Measurements from ENCODE around the gene TSEN15.
"Not testable (repeated sequence)": the region's sequence is repeated elsewhere in the genome, so short reads cannot be mapped to it uniquely, and the experiment has no call there.

TSEN15 gene

GRCh38 chr1:184032306-184032929 is 19.1 kb upstream of the TSEN15 start:
- no peak for DNase-seq

- no peak for DNase-seq
Measured at GRCh38 chr1:184032930-184033418, 18.6 kb upstream of the TSEN15 start.

GRCh38 chr1:184033711-184034167 is 17.8 kb upstream of the TSEN15 start:
- no peak for DNase-seq

GRCh38 chr1:184034761-184035379 is 16.7 kb upstream of the TSEN15 start:
- DNase-seq = no peak

- no peak for DNase-seq
Measured at GRCh38 chr1:184035719-184036516, 15.6 kb upstream of the TSEN15 start.

GRCh38 chr1:184036517-184036949 is 15.0 kb upstream of the TSEN15 start:
- peak; percentile 34 for DNase-seq

- no peak for DNase-seq
Measured at GRCh38 chr1:184037849-184038591, 13.5 kb upstream of the TSEN15 start.

GRCh38 chr1:184039126-184039525 is 12.4 kb upstream of the TSEN15 start:
- no peak for DNase-seq

- DNase-seq = no peak
Measured at GRCh38 chr1:184041731-184042130, 9.8 kb upstream of the TSEN15 start.

- not testable (repeated sequence) for DNase-seq
Measured at GRCh38 chr1:184043315-184043714, 8.2 kb upstream of the TSEN15 start.

GRCh38 chr1:184044603-184045376 is 6.7 kb upstream of the TSEN15 start:
- no peak for DNase-seq

GRCh38 chr1:184047541-184047940 is 4.0 kb upstream of the TSEN15 start:
- not testable (repeated sequence) for DNase-seq

GRCh38 chr1:184048561-184049240 is 2.8 kb upstream of the TSEN15 start:
- no peak for DNase-seq

GRCh38 chr1:184049291-184049690 is 2.2 kb upstream of the TSEN15 start:
- DNase-seq = no peak

GRCh38 chr1:184049836-184050468 is 1.6 kb upstream of the TSEN15 start:
- no peak for DNase-seq

- DNase-seq = no peak
Measured at GRCh38 chr1:184050636-184051035, 894 bp upstream of the TSEN15 start.

- DNase-seq = peak; percentile 42
Measured at GRCh38 chr1:184051138-184051484, 419 bp upstream of the TSEN15 start.

- no peak for DNase-seq
Measured at GRCh38 chr1:184052194-184052559, 647 bp downstream of the TSEN15 start.

GRCh38 chr1:184052750-184053149 is 1.2 kb downstream of the TSEN15 start:
- DNase-seq = no peak

- no peak for DNase-seq
Measured at GRCh38 chr1:184053881-184054280, 2.4 kb downstream of the TSEN15 start.

- DNase-seq = no peak
Measured at GRCh38 chr1:184056921-184057555, 5.5 kb downstream of the TSEN15 start.

Measured in T1000 (cell line).